NT2/D1 (cell line): ENCODE results near the gene TGM4.
"Not testable (repeated sequence)": the region's sequence is repeated elsewhere in the genome, so short reads cannot be mapped to it uniquely, and the experiment has no call there.

ENCODE experiments used
- DNase-seq: peaks from one replicate; pipeline ENCODE4 v3.0.0-alpha.2; 2011; ENCODE audit warnings: low read depth, low spot score
- H3K27me3 ChIP-seq: 2 replicates; pipeline ENCODE4 v1.6.0; 2011; ENCODE audit warnings: mild to moderate bottlenecking; ENCODE audit not compliant: insufficient read length, insufficient read depth
- H3K36me3 ChIP-seq: 2 replicates; pipeline ENCODE4 v1.6.1; 2011; ENCODE audit warnings: mild to moderate bottlenecking, low read length, mixed read lengths; ENCODE audit not compliant: insufficient read depth, insufficient read length
- H3K4me1 ChIP-seq: 2 replicates; pipeline ENCODE4 v1.5.1; 2011; ENCODE audit not compliant: insufficient read depth, insufficient read length
- H3K4me3 ChIP-seq: 2 replicates; pipeline ENCODE4 v1.5.1; 2011; ENCODE audit warnings: low read depth; ENCODE audit not compliant: insufficient read length
- H3K9ac ChIP-seq: 2 replicates; pipeline ENCODE4 v1.6.0; 2011; ENCODE audit warnings: low read depth; ENCODE audit not compliant: insufficient read length
- H3K9me3 ChIP-seq: 2 replicates; pipeline ENCODE4 v1.5.1; 2011; ENCODE audit warnings: mild to moderate bottlenecking, low read length; ENCODE audit not compliant: insufficient read depth
- SUZ12 ChIP-seq: IDR thresholded peaks from 2 replicates; pipeline ENCODE4 v1.6.1; 2011; ENCODE audit not compliant: insufficient read length, insufficient read depth; ENCODE audit errors: extremely low read depth
- YY1 ChIP-seq: IDR thresholded peaks from 2 replicates; pipeline ENCODE4 v1.6.1; 2011; ENCODE audit not compliant: insufficient read length, insufficient read depth
- ZNF274 ChIP-seq: IDR thresholded peaks from 2 replicates; pipeline ENCODE4 v1.6.1; 2011; ENCODE audit warnings: mild to moderate bottlenecking, low read depth, low read length

Gene TGM4

DNA sequence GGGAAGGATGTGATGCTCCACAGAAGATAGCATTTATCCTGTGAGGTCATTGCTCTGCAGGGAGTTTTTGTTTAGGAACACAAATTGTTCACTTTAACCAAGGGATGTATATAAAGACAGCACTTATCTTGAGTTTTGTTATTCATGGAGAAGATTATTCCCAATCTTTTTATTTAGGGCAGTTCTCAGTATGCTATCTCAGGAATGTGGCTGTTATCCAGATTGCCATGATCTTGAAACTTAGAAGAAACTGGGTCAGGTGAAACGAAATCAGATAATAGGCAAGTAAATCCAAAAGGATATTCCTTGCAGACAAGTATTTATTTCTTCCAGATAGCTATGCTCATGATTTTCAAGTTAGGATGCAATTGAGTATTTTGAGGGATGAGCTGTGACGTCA, 32.0 kb upstream of the TGM4 start:
- H3K36me3 ChIP-seq: peaks cover 80% of the 10 kb centered on the region
- 0 out of 2 replicates have a peak, but pooled peaks cover under 1% of the 10 kb centered on the region for H3K9me3 ChIP-seq
- no peaks in the 10 kb centered on the region for H3K27me3 ChIP-seq
- no peak for DNase-seq
- H3K9ac ChIP-seq: no peak overlapping the region
- H3K4me1 ChIP-seq: no peaks in the 10 kb centered on the region
- H3K4me3 ChIP-seq: no peak overlapping the region
- TF ChIP-seq ZNF274 (no peak), SUZ12 (no peak), YY1 (no peak)

DNA sequence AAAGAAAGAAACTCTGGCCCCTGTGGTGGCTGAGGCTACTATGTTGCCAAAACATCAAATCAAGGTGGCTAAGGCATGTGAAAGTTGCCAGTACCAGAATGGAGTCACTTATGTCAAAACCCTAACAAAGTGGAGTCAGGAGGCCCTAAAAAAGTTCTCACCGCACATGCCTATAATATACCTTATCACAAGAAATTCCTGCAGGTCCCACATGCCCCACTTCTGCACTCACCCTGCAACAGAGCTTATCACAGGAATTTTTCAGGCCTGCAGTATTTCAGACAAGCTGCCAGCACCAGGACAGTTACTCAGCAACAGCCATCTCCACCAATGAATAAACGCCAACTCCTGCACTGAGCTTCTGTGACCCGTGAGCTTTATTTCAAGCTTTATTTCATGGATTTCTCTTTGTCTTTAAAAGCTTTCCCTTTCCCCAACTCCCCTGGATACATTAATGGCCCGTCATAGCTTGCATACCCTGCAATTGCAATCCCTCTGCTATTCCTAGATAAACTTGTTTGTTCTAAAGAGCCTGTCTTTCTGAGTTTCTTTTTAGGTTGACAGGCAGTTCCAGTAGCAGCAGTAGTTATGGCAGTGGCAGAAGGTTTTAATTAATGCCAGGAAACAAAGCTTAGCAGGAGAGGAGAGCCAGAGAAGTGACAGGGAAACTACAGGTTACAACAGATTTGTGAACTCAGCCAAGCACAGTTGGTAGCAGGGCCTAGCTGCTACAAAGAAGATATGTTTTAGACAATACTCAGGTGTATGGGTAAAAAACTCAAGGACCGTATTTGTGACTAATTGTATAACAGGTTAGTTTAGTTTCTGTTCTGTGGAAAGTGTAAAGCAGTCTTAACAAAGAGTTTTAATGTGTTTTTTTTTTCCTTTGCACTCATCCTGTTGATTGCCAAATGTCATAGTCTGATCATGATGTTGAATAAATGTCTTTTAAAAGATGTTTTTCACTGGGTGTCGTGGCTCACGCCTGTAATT, 28.6 kb upstream of the TGM4 start:
- DNase-seq: no peak
- Histone ChIP-seq H3K9me3 (no peaks in the 10 kb centered on the region), H3K36me3 (peaks cover 78% of the 10 kb centered on the region), H3K9ac (no peak overlapping the region), H3K4me1 (no peaks in the 10 kb centered on the region), H3K27me3 (no peaks in the 10 kb centered on the region), H3K4me3 (no peak overlapping the region)
- TF ChIP-seq YY1 (no peak), ZNF274 (no peak), SUZ12 (no peak)

DNA sequence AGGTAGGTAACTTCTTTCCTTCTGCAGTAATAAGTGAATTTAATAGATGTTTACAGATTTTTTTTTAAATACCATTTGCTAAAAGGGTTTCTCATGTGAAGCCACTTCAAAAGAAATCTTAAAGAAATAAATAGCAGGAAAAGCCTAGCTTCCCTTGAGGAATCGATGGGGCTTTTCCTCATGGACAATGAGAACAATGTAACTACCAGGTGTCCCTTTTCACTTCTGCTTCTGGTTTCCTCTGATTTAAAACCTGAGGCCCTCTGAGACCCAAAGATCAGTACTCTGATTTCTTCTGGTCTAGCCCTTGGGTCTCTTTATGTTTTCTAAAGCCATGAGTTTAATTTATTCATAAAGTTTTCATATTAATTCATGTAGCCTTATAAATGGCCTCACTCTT, 25.8 kb upstream of the TGM4 start:
- H3K27me3 ChIP-seq: no peaks in the 10 kb centered on the region
- no peaks in the 10 kb centered on the region for H3K9me3 ChIP-seq
- TF ChIP-seq SUZ12 (no peak), YY1 (no peak), ZNF274 (no peak)
- no peaks in the 10 kb centered on the region for H3K4me1 ChIP-seq
- H3K9ac ChIP-seq: no peak overlapping the region
- no peak for DNase-seq
- H3K36me3 ChIP-seq: peaks cover 75% of the 10 kb centered on the region
- H3K4me3 ChIP-seq: no peak overlapping the region

DNA sequence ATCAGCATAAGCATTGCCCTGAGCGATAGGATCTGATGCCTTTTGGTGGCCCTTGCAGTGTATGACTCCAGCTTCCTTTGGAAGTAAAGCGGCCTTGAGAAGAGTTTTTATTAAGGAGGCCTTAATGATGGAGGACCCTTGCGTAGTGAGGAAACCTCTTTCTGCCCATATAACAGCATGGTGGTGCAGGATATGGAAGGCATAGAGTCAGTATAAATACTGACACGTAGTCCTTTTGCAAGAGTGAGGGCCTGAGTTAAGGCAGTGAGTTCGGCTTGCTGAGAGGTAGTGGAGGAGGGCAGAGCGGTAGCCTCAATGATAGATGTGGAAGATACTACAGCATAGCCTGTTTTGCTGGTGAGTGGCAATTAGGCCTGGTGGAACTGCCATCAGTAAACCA, 17.7 kb upstream of the TGM4 start:
- H3K36me3 ChIP-seq: peaks cover 28% of the 10 kb centered on the region
- not testable (repeated sequence) for H3K4me1 ChIP-seq, H3K9ac ChIP-seq, H3K4me3 ChIP-seq, H3K27me3 ChIP-seq, H3K9me3 ChIP-seq, DNase-seq

DNA sequence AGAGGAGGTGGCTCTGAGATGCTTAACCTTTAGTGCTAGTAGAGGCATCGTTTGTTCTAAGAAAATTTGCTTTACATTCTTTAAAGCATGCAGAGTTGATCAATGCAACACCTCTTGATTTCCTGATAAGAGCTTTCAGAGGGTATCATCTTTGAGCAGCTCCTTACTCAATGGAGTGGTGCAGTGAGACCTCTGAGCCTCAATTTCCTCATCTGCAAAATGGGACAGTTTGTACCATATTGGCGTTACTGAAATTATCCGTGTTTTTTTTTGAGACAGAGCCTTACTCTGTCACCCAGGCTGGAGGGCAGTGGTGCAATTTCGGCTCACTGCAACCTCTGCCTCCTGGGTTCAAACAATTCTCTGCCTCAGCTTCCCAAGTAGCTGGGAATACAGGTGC, 14.3 kb upstream of the TGM4 start:
- H3K36me3 ChIP-seq: peaks cover 16% of the 10 kb centered on the region
- TF ChIP-seq ZNF274 (no peak), YY1 (no peak), SUZ12 (no peak)

DNA sequence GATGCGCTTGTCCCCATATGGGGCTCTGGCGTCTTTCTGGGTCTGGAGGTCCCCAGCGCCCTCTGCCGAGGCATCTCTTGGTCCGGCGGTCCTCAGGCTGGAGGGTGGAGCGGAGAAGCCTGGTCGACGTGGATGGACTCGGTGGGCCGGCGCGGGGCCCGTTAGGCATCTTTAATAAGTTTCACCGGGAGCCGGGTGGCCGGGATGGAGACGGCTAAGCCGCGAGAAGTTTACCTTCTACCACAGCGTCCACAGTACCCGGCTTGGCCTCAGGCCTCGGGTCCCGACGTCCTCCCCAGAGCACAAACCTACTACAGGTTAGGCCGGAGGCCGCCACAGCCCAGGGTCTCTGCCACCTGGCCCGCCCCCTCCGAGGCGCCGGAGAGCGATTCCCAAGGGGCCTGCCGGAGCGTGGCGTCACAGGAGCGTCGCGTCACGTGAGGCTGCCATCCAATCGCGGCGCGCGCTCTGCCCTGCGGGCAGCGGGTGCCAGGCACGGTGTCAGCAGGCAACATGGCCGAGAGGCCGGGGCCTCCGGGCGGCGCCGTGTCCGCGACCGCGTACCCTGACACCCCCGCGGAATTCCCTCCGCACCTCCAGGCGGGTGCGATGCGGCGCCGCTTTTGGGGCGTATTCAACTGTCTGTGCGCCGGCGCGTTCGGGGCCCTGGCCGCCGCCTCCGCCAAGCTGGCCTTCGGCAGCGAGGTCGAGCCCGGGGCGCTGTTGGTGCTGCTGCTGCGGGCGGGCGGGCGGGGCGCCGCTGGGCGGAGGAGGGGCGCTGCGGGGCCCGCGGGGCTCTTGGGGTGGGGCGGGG, 12.8 kb upstream of the TGM4 start, which contains the start of gene TMEM42:
TMEM42 (plus strand) TSS at position 501 of the 814 bp plus-strand sequence; CDS start at position 514, 13 bp downstream.
- H3K9ac ChIP-seq: peak within 1 kb of the TSS; percentile 88
- no peaks in the 10 kb centered on the region for H3K9me3 ChIP-seq
- peaks cover 27% of the 10 kb centered on the region for H3K36me3 ChIP-seq
- no peaks in the 10 kb centered on the region for H3K4me1 ChIP-seq
- peak; percentile 95 for DNase-seq
- TF ChIP-seq SUZ12 (no peak), YY1 (peak; percentile 70)
- no peaks in the 10 kb centered on the region for H3K27me3 ChIP-seq
- peak within 1 kb of the TSS; percentile 70 for H3K4me3 ChIP-seq

More for the DNA sequence above, 14.3 kb upstream of the TGM4 start:
- H3K27me3 ChIP-seq: no peaks in the 10 kb centered on the region
- H3K9me3 ChIP-seq: no peaks in the 10 kb centered on the region; the same call in 1 of the 2 replicates
- no peaks in the 10 kb centered on the region for H3K4me1 ChIP-seq
- no peak overlapping the region for H3K9ac ChIP-seq
- no peak overlapping the region for H3K4me3 ChIP-seq
- DNase-seq: no peak

DNA sequence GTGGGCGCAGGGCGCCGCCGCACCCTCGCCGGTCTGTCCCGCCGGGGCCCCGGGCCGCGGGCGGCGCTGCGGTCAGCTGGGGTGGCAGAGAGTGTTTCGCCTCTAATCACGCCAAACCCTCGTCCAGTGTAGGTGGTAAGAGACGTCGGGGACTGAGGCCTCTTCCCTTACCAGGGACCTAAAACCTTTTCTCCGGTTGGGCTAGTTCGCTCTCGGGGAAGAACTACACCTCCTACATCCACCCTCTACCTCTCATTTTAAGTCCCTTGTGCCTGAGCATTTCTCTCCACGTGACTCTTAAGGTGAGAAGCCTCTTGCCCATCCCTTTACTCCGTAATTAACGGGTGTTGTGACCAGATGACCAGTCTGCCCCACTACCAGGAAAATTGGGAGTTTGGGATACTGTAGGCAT, 12.2 kb upstream of the TGM4 start:
- H3K9me3 ChIP-seq: no peaks in the 10 kb centered on the region
- peak overlapping the region; percentile 70 for H3K4me3 ChIP-seq
- no peaks in the 10 kb centered on the region for H3K27me3 ChIP-seq
- peak overlapping the region; percentile 86 for H3K9ac ChIP-seq
- H3K4me1 ChIP-seq: no peaks in the 10 kb centered on the region
- DNase-seq: no peak
- TF ChIP-seq YY1 (no peak), SUZ12 (no peak), ZNF274 (no peak)
- peaks cover 33% of the 10 kb centered on the region for H3K36me3 ChIP-seq
